HG03571 (cell line): ENCODE measurements around the gene FOXE1.

Source experiments
- ATAC-seq: cut with Tn5 transposase; IDR thresholded peaks from one replicate; pipeline ENCODE4 v1.9.1; 2021; ENCODE audit not compliant: unreplicated experiment

FOXE1 gene

DNA sequence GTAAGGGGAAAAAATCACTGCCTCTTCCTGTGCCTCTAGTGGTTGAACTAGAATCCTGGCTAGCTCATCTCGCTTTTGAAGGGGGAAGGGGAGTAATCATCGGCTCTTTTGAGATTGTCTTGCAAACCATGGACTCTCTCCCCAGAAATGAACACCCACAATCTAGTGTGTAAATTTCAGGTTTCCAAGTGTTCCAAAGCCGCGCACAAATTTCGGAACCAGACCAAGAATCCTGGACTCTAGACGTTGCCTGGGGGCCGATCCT lies 4.9 kb upstream of the FOXE1 start:
- ATAC-seq: no peak

DNA sequence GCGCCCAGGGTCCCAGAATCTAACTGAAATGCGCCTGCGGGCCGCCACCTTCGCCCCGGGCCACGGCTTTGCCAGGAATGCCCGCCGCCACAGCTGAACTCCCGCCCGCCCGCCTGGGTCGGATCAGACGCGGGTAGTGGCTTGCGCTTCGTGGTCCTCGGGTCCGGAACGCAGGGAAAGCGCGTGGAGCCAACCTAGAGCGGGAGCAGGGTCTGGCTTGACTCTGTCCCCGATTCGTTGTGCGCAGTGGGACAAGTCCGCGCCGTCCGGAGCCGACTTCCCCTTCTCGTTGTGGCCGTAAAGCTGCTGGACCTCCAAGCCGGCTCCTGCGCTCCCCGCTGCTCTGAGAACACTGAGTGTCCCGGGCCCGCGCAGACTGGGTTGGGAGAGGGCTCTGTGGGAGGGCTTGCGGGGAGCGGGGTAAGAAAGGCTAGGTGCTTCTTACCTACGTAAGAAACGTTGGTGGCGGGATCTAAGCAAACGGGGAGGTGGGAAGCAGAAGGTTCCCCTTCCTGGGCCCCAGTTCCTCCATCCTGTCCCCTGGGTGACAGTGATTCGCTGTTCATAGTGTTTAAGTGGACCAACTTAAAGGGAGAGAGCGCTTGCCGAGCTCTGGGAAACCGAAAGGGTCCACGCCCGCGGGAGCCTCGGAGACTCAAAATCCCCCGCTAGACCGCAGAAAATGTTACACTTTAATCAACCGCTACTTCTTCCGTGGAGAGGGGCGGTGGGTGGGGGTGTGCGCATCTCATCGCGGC lies 4.4 kb upstream of the FOXE1 start:
- no peak for ATAC-seq

DNA sequence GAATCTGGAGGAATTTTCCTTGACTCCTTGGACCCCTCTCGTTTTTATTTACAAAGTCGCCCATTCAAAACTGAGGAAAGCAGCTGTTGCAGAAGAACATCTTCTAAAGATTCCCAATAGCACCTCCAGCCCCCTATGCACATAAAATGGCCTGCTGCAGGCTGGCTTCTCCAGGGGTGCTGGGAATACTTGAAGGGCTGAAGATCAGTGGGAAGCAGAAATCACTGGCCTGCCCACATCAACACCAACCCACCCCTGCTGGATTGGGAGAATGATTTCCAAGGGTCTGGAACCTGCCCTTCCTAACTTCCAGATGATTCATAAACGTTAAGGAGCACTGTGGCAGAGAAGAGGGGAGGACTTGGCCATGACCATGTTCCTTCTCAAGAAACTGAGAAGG lies 3.0 kb upstream of the FOXE1 start:
- no peak for ATAC-seq

DNA sequence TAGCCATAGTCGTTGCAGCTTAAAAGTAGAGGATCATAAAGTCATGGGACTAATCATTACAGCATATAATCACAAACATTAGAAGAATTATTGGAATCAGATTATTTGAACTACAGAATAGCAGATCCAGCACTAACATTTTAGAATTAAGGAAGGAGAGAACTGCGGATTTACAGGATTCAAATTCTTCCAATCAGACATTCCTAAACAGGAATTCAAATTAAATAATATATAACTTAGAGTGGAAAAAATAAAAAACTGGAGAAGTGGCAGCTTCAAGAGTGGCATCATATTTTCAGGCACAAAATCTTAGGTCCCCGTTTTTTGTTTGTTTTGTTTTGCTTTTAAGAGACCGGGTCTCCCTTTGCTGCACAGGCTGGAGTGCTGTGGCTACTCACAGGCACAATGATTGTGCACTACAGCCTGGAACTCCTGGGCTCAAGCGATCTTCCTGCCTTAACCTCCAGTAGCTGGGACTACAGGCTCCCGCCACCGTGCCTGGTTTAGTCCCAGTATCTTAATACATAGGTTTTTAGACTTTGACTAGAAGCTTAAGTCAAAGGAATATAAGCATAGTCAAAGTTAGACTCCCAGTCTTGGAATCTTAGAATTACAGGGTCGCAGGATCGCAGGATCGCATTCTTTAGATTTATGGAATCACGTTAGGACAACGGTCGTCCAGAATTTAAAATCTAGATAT lies 2.1 kb upstream of the FOXE1 start:
- ATAC-seq: no peak

DNA sequence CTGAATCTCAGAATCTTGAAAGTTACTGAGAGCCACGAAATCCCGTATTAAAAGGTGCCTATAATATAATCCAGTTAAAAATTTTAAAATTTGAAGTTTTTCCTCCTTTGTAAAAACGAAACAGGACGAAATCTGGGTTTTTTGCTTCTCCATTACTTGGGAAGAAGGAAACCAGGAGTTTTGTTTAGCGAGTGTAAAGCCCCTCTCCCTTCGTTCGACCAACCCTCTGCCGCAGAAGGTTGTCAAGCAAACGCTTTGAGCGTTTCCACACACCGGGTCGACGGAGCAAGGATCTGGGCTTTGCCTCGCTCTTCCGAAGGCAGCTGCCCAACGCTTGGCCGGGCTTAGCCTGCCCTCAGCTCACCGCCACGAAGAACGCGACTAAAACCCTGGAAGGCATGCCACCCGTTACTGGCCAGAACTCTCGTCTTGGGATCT lies 1.6 kb upstream of the FOXE1 start:
- ATAC-seq: no peak

DNA sequence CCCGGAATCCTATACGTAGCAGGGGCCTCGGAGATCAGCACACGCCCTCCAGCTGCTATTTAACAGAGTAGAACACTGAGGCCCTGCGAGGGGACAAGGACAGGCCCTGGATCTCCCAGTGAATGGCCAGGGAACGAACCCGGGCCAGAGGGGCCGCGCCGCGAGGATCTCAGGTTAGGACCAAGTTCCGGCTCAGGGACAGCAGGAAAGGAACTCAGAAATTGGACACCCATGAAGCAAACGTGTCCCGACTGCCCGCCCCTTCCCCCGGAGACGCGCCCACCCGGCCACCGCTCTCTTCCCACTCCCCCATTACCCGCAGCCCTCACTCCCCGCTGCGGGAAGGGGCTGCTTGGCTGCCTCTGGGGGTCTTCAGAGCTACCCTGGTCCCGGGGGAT lies 1.0 kb upstream of the FOXE1 start:
- no peak for ATAC-seq

DNA sequence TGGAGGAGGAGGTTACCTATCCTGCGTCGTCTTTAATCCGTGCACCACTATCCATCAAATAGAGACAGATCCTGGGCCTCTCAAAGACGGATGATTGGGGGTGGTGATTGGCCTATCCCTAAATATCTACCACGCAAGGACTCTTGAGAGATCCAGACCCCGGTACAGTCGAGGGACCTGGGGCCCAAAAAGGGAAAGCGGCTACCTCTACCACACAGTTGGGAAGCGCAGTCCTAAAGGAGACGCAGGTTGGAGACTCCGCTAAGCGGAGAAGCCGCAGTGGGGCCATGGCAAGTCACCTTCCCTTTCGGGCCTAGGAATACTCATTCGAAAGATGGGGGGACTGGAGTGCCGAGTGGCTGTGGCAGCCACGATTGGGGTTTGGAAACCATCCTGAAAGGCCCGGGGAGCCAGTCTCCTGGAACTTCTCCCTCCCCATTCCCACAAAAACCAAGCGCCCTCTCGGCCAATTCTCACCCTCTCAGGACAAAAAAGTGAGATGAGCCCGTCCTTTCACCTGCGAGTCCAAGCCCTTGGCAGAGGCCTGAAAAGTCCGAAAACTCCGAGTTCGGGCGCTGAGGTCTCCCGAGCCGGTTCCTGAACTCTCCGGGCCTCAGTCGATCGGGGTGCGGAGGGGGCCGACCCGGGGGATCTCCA lies 499 bp upstream of the FOXE1 start:
- no peak for ATAC-seq

DNA sequence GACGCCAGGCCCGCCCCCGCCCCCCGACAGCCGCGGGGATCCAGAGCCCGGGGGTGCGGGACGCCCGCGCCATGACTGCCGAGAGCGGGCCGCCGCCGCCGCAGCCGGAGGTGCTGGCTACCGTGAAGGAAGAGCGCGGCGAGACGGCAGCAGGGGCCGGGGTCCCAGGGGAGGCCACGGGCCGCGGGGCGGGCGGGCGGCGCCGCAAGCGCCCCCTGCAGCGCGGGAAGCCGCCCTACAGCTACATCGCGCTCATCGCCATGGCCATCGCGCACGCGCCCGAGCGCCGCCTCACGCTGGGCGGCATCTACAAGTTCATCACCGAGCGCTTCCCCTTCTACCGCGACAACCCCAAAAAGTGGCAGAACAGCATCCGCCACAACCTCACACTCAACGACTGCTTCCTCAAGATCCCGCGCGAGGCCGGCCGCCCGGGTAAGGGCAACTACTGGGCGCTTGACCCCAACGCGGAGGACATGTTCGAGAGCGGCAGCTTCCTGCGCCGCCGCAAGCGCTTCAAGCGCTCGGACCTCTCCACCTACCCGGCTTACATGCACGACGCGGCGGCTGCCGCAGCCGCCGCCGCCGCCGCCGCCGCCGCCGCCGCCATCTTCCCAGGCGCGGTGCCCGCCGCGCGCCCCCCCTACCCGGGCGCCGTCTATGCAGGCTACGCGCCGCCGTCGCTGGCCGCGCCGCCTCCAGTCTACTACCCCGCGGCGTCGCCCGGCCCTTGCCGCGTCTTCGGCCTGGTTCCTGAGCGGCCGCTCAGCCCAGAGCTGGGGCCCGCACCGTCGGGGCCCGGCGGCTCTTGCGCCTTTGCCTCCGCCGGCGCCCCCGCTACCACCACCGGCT lies 1.0 kb downstream of the FOXE1 start:
- ATAC-seq: no peak

DNA sequence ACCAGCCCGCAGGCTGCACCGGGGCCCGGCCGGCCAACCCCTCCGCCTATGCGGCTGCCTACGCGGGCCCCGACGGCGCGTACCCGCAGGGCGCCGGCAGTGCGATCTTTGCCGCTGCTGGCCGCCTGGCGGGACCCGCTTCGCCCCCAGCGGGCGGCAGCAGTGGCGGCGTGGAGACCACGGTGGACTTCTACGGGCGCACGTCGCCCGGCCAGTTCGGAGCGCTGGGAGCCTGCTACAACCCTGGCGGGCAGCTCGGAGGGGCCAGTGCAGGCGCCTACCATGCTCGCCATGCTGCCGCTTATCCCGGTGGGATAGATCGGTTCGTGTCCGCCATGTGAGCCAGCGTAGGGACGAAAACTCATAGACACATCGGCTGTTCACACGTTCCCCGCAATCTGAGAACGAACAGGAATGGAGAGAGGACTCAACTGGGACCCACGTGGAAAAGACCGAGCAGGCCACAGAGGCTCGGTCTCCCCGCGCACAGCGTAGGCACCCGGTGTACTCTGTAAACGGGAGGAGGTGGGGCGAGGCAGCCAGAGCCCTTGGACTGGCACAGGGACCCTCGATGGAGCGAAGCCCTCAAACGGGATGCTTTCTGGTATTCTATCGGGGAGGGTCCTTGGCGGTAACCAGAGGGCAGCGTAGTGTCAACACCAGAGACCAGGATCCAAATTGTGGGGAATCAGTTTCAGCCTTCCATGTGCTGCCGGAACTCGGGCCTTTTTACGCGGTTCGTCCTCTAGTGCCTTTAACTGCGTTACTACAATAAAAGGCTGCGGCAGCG lies 1.9 kb downstream of the FOXE1 start:
- no peak for ATAC-seq

DNA sequence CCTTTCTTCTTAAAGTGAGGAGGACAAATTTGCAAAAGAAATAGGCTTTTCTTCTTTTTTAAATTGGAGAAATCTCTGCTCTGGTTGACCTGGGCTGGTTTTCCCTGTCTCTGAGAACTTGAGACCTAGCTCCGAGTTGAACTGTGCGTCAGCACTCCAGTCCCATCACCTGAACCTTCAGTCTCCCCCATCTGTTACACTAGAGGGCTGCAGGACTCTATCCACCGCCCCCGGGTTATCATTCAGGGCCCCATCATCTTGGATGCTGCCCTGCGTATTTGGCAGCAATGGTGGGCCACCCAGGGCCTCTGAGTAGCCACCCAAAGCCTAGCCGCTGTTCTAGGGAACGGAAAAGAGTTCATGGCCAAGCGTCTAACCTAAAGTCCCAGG lies 2.5 kb downstream of the FOXE1 start:
- no peak for ATAC-seq

DNA sequence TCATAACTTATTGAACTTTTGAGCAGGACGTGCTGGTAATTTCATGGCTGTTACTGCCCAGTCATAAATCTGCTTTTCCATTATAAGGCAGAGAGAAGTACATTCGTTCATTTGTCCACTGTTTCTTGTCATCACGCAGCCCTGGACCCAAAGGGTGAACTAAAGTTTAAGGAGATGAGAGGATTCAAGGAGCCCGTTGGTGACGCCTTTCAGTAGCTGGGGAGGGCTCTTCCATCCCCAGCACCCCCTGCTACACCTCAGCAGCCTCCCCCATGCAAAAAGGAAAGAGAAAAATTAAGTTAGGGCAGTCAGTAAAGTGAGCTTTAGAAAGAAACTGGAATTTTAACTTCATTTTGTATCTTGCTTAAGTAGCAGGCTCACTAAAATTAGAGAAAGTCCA lies 2.9 kb downstream of the FOXE1 start:
- no peak for ATAC-seq

DNA sequence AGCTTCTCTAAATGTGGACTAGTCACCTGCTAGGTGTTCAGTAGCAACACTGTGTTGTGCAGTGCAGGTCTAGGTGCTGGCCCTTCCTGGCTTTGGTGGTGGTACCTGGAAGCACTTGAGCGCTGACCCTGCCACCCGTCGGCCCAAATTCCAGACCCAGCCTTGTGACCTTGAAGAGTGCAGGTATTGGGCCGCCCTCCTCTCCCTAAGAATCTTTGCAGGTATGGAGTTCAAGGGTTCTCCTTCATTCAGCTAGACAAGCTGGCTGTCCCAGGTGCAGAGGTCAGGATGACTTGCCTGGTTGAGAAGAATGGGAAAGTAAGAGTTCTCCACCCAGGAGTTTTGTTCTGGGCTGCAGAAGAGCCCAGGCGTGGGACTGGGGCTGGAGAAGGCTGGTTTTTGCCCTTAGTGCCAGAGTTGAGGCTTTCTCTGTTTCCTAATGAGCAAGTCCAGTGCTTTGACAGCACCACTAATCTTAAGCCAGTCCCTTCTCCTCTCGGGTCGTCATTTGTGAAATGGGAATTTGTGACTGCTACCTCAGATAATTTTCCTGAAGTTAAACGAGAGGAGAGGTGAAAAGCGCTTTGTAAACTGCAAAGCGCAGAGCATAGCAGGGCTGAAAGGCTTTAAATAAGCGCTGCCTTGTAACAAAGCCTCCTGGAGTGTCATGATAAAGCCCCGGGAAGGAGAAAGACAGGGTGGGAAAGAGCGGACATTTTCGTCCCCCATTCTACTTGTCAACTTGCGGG lies 4.0 kb downstream of the FOXE1 start:
- ATAC-seq: no peak

DNA sequence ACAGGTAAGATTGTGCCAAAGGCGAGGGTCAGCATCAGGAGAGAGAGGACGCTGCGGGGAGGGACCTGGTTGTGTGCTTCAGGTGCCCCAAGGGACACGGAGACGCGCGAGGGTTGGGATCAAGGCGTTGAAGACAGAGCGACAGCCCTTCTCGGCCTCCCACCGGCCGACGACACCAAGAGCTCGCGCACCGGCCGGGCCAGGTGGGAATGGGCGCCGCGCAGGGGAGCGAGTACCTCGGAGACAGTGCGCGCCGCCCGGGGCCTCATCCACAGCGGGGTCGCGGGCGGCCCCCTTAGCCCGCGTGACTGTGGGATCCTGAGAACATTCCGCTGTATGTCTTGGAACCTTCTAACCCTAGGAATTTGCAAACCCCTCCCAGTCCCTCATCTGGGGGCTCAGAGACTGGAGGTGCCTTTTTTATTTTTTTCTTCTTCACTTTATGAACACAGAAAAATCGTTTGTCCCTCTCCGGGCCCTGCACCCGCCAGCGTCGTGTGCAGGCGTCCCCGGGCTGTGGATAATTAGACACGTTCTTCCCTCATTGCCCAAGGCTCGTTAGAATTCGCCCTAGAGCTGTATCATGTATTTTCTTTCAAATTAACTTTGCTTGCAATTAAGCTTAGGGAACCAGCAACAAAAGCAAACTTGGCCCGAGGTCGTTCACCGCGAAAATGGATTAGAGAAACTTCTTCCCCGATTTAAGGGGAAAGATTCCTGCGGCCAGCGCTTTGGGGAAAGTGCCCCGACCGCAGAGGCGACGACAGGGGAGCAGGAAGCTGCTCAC lies 4.8 kb downstream of the FOXE1 start:
- ATAC-seq: no peak

DNA sequence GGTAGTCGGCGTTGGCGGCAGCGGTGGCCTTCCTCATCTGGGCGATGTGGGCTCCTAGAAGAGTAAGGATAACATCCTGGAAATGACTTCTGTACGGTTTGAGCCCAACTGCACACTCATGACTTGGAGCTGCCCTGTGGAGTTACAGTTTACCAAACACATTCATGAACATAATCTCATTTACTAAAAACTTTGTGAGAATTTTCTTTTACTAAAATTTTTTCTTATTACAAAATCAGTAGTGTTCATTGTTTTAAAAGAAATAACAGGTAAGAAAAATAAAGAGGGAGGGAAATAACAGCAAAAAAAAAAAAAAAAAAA lies 5.3 kb downstream of the FOXE1 start:
- ATAC-seq: no peak

DNA sequence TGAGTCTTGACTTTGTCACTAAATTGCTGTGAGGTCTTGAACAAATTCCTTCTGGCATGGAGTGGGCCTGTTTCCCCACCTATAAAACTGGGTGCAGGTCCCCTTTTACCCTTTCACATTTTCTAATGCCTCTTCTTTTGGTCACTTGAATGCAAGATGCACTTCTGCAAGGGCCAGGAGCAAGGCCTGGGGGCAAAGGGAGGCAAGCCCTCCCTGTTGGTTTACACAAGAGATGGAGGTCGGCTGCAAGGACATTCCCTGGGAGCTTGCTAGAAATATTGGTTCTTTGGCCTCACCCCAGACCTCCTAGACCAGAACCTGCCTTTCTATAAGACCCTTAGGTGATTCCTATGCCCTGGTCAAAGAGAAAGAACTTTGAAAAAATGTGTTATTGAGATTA lies 5.8 kb downstream of the FOXE1 start:
- ATAC-seq: no peak

DNA sequence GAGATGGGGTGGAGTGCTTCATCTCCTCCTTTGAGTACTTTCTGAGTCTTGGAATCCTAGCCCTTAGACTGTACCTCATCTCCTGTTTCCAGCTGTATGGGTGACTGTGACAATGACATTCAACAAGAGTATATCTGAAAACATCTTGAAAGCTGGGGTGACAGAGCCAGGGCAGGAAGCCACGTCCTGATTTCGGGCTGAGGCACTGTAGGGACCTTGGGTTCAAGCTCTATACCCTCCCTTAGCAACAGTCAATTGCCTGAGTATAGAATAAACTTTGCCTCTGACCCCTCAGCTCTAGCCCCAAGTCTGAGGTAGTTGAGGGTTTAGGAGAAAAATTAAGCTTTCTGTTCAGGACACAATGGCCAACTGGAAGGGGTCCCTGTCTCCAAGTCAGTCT lies 6.3 kb downstream of the FOXE1 start:
- no peak for ATAC-seq

DNA sequence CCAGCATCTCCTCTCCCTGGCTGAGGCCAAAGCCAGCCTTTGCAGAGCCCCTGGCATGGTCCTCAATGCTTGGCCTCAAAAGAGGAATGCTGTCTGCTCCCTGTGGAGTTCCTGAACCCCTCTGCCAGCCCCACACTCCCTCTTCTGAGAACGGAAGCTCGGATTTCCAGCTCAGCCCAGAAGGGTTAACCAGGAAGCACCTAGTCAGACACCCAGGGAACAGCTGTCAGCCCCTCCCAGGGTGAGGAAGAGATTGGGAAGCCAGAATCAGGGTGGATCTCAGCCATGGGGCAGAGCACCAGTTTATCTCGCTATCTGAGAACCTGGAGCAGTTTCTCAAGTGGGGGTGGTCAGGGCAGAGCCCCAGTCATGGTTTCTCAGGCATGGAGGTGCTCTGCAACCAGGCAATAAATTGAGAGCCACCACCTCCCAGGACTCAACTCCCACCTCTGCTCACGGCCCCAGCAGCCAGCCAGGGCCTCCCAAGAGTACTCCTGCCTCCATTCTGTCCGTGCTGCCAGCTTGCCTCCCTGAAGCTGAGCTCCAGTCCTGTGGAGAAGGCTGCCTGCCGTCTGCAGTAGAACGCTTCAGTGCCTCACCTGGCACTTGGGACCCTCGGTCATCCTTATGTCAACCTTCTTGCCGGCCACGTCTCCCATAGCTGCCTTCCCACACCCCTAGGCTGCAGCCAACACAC lies 7.6 kb downstream of the FOXE1 start:
- ATAC-seq: no peak

DNA sequence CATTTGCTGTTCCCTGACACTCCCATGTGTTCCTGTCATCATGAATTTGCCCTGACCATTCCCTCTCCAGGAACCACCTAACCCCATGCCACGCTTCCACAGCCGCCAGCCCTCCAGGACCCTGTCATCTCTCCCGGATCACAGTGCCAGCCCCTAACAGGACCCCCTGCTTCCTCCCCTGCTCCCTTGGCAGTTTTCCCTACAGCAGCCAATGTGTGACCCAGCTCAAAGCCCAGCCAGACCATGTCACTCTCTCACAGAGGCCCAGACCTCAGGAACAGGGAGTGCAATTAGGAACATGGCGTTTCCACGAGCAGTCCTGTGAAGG lies 8.1 kb downstream of the FOXE1 start:
- no peak for ATAC-seq

DNA sequence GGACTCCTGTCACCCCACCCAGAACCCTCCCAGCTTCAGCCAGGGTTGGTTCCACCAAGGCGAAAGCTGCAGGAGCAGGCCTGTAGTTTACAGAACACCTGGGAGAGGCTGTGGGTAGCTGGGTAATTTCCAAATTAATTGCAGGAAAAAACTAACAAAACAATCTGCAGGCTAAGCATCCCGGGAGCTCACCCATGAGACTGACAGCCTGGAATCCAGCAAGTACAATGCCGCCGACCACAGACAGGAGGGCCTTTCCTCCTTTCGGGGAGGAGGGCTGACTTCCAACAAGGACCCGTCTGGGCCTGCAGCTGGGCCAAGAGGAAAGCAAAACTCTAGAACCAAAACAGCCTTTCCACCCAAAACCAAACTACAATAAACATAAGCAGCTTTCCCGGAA lies 10.3 kb downstream of the FOXE1 start:
- no peak for ATAC-seq
